Right cardiac atrium (tissue), 5 donors: ENCODE measurements around the gene TPCN1. TPM values are rescaled to one million over a fixed set of nuclear protein-coding genes. Genes with fewer than 3 reads are reported as not detected.

Source experiments
- ATAC-seq, 2 donors: fragments of 200-7000 bp; cut with Tn5 transposase; one replicate each; pipeline versions ENCODE4 v1.8.0 to v1.9.1; 2020; ENCODE audit warnings: moderate library complexity in 2 of 2, mild to moderate bottlenecking in 1 of 2
- DNase-seq, 3 donors: peaks; one replicate each; pipeline ENCODE4 v3.0.0-alpha.2; 2020
- H3K27ac ChIP-seq: one replicate; pipeline ENCODE4 v1.5.1; 2013; ENCODE audit warnings: mild to moderate bottlenecking, low read length, control low read depth, moderate library complexity
- H3K27me3 ChIP-seq: one replicate; pipeline ENCODE4 v1.6.1; 2013; ENCODE audit not compliant: control insufficient read depth, insufficient read depth
- H3K4me1 ChIP-seq: one replicate; pipeline ENCODE4 v1.6.1; 2013; ENCODE audit warnings: low read length; ENCODE audit not compliant: control insufficient read depth, insufficient read depth
- H3K4me3 ChIP-seq: one replicate; pipeline ENCODE4 v1.5.1; 2013; ENCODE audit warnings: low read length, control low read depth
- H3K9me3 ChIP-seq: one replicate; pipeline ENCODE4 v1.6.1; 2013; ENCODE audit warnings: low read length; ENCODE audit not compliant: control insufficient read depth
- WGBS: extraction: QIAGEN DNeasy Blood & Tissue Kit; methylation state at CpG from one replicate; pipeline ENCODE4 v1.1.7; 2013; 5-methylcytosine and 5-hydroxymethylcytosine counted together
- intact Hi-C, 4 donors: fragments of 100-400 bp; cut with DNase I; formaldehyde crosslinking; loops; one replicate each; pipeline versions ENCODE4 v1.11.0 to v1.14.0; 2022 to 2023
- polyA plus RNA-seq: library from polyadenylated mRNA; stranded (reverse); fragments of 200-250 nt; gene quantifications from one replicate; pipeline ENCODE4 v1.2.3, GENCODE V29; 2013
- total RNA-seq, 4 donors: library from RNA; stranded (reverse); fragmentation: NEBNext Ultra II Directional; extraction: Animal tissue kit (Norgen Biotek cat#: 25700); gene quantifications; one replicate each; pipeline ENCODE4 v1.2.1, GENCODE V29; 2021
- donor health status: healthy with polysubstance abuse.
- donor health status: DM: no; HTN: yes; CAD: no.
- donor health status: DM: no; HTN: no; CAD: no.
- donor health status: DM: no; HTN: yes; CAD: no; lungs with severe emphysema.
- donor health status: DM: yes; HTN: yes; CAD: no.

Gene TPCN1
- total and polyA plus RNA-seq, 5 donors: 43.1 to 96.1 (median 75.6) TPM

- peak; percentile 61 to 69 for ATAC-seq
- intact Hi-C loops: no loop called here
- DNase-seq: peak in 2 of 3 donors; percentile 67 to 73
- Histone ChIP-seq H3K27me3 (no peaks in the 10 kb centered on the region), H3K4me3 (no peak overlapping the region), H3K4me1 (no peaks in the 10 kb centered on the region), H3K27ac (peak overlapping the region; percentile 46), H3K9me3 (no peaks in the 10 kb centered on the region)
- WGBS: 70% methylated on average over 10 of the region's 10 CpGs
Observed at GRCh38 chr12:113252494-113252893, 31.2 kb downstream of the TPCN1 start.

GRCh38 chr12:113253532-113254285 lies 32.4 kb downstream of the TPCN1 start:
- peaks cover 4% of the 10 kb centered on the region for H3K4me1 ChIP-seq
- 99% methylated on average over 5 of the region's 5 CpGs for WGBS
- H3K27me3 ChIP-seq: no peaks in the 10 kb centered on the region
- intact Hi-C loops: no loop called here
- DNase-seq (peak in 2 of 3 donors; percentile 4 to 7), ATAC-seq (no peak)
- H3K9me3 ChIP-seq: no peaks in the 10 kb centered on the region
- no peak overlapping the region for H3K4me3 ChIP-seq
- H3K27ac ChIP-seq: peak overlapping the region; percentile 16

GRCh38 chr12:113254298-113254697 lies 33.0 kb downstream of the TPCN1 start:
- Histone ChIP-seq H3K4me3 (no peak overlapping the region), H3K4me1 (peaks cover 5% of the 10 kb centered on the region), H3K27ac (no peak overlapping the region), H3K27me3 (no peaks in the 10 kb centered on the region), H3K9me3 (no peaks in the 10 kb centered on the region)
- no peak for ATAC-seq
- intact Hi-C loops: no loop called here
- no peak for DNase-seq
- 85% methylated on average over 4 of the region's 4 CpGs for WGBS

GRCh38 chr12:113257564-113257963 lies 36.3 kb downstream of the TPCN1 start:
- Histone ChIP-seq H3K4me1 (peaks cover 13% of the 10 kb centered on the region), H3K4me3 (no peak overlapping the region), H3K27ac (no peak overlapping the region), H3K27me3 (no peaks in the 10 kb centered on the region), H3K9me3 (no peaks in the 10 kb centered on the region)
- ATAC-seq (no peak), DNase-seq (no peak)
- intact Hi-C loops: no loop called here

GRCh38 chr12:113260127-113260526 lies 38.9 kb downstream of the TPCN1 start:
- peak; percentile 26 to 35 for ATAC-seq
- intact Hi-C loops: loop anchor here in 1 of 4 donors (5.0 kb wide), 1 partner anchor 38 kb away; the partner anchor contains the start of gene TPCN1
- Histone ChIP-seq H3K4me3 (no peak overlapping the region), H3K4me1 (peaks cover 15% of the 10 kb centered on the region), H3K27ac (peak overlapping the region; percentile 89), H3K27me3 (no peaks in the 10 kb centered on the region), H3K9me3 (no peaks in the 10 kb centered on the region)
- 44% methylated on average over 5 of the region's 5 CpGs for WGBS
- peak in 2 of 3 donors; percentile 50 to 51 for DNase-seq

- ATAC-seq: no peak
- H3K9me3 ChIP-seq: no peaks in the 10 kb centered on the region
- 68% methylated on average over 12 of the region's 12 CpGs for WGBS
- intact Hi-C loops: loop anchor here in 1 of 4 donors (5.0 kb wide), 1 partner anchor 38 kb away; the partner anchor contains the start of gene TPCN1
- H3K27me3 ChIP-seq: no peaks in the 10 kb centered on the region
- H3K4me1 ChIP-seq: peaks cover 15% of the 10 kb centered on the region
- peak overlapping the region; percentile 89 for H3K27ac ChIP-seq
- H3K4me3 ChIP-seq: no peak overlapping the region
- peak in 2 of 3 donors; percentile 18 to 27 for DNase-seq
Observed at GRCh38 chr12:113260636-113261300, 39.5 kb downstream of the TPCN1 start.

GRCh38 chr12:113261847-113262470 lies 40.7 kb downstream of the TPCN1 start:
- DNase-seq (peak in 2 of 3 donors; percentile 4 to 5), ATAC-seq (no peak)
- Histone ChIP-seq H3K4me3 (no peak overlapping the region), H3K27me3 (no peaks in the 10 kb centered on the region), H3K4me1 (peaks cover 15% of the 10 kb centered on the region), H3K9me3 (no peaks in the 10 kb centered on the region), H3K27ac (no peak overlapping the region)
- WGBS: 63% methylated on average over 6 of the region's 6 CpGs
- intact Hi-C loops: loop anchor here in 1 of 4 donors (5.0 kb wide), 1 partner anchor 40 kb away; the partner anchor contains the start of gene TPCN1

GRCh38 chr12:113262710-113263109 lies 41.4 kb downstream of the TPCN1 start:
- Histone ChIP-seq H3K4me3 (no peak overlapping the region), H3K27me3 (no peaks in the 10 kb centered on the region), H3K9me3 (no peaks in the 10 kb centered on the region), H3K27ac (no peak overlapping the region), H3K4me1 (peaks cover 15% of the 10 kb centered on the region)
- ATAC-seq (no peak), DNase-seq (peak in 1 of 3 donors; percentile 26)
- intact Hi-C loops: loop anchor here in 1 of 4 donors (5.0 kb wide), 1 partner anchor 40 kb away; the partner anchor contains the start of gene TPCN1

GRCh38 chr12:113263431-113263963 lies 42.2 kb downstream of the TPCN1 start:
- WGBS: 97% methylated on average over 9 of the region's 9 CpGs
- peaks cover 13% of the 10 kb centered on the region for H3K4me1 ChIP-seq
- ATAC-seq: no peak
- H3K27ac ChIP-seq: no peak overlapping the region
- DNase-seq: peak in 2 of 3 donors; percentile 9 to 10
- no peak overlapping the region for H3K4me3 ChIP-seq
- no peaks in the 10 kb centered on the region for H3K9me3 ChIP-seq
- H3K27me3 ChIP-seq: no peaks in the 10 kb centered on the region
- intact Hi-C loops: loop anchor here in 1 of 4 donors (5.0 kb wide), 1 partner anchor 41 kb away; the partner anchor contains the start of gene TPCN1

GRCh38 chr12:113266106-113266895 lies 45.0 kb downstream of the TPCN1 start:
- 96% methylated on average over 23 of the region's 23 CpGs for WGBS
- intact Hi-C loops: no loop called here
- Histone ChIP-seq H3K4me1 (peaks cover 6% of the 10 kb centered on the region), H3K27me3 (no peaks in the 10 kb centered on the region), H3K4me3 (no peak overlapping the region), H3K27ac (no peak overlapping the region), H3K9me3 (no peaks in the 10 kb centered on the region)
- DNase-seq (peak in 2 of 3 donors; percentile 36 to 38), ATAC-seq (no peak)
